Measurements from ENCODE around the gene TAB3.

Gene TAB3

GRCh38 chrX:30865612-30866011, 23.4 kb downstream of the TAB3 start:
- H3K4me3 Mint-ChIP-seq, result no peak overlapping the region
- H3K4me1 Mint-ChIP-seq, result no peaks in the 10 kb centered on the region
- H3K9me3 Mint-ChIP-seq, result no peaks in the 10 kb centered on the region
- H3K36me3 Mint-ChIP-seq, result peaks cover 43% of the 10 kb centered on the region
- no peak for ATAC-seq
- DNase-seq (ENCODE audit: low spot score in 2 of 2), result no peak
- H3K27ac Mint-ChIP-seq, result no peak overlapping the region

GRCh38 chrX:30865015-30865414, 24.0 kb downstream of the TAB3 start:
- Mint-ChIP-seq H3K9me3 (no peaks in the 10 kb centered on the region), H3K36me3 (peaks cover 43% of the 10 kb centered on the region), H3K27ac (no peak overlapping the region), H3K4me3 (no peak overlapping the region), H3K4me1 (peaks cover 2% of the 10 kb centered on the region)
- DNase-seq (ENCODE audit: low spot score in 2 of 2) (no peak), ATAC-seq (no peak)

DNA sequence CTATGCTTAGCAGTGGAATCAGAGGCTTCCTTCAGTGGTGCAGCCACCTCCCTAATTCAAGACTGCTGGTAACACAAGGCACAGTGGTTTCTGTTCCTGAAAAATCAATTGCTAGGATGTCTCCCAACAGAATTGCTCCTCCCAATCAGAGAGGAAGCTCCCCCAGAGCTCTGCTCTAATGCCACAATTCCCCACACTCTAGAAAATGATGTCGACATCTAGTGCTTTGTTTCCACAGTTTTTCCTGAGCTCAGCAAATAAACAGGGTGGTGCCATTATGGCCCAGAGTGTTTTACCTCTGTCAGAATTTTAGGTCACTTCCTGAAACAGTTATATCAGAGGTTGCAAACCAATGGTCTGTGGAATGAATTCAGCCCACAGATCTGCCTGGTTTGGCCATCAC, 24.7 kb downstream of the TAB3 start:
- H3K9me3 Mint-ChIP-seq, result no peaks in the 10 kb centered on the region
- peaks cover 8% of the 10 kb centered on the region for H3K4me1 Mint-ChIP-seq
- H3K36me3 Mint-ChIP-seq, result peaks cover 43% of the 10 kb centered on the region
- no peak overlapping the region for H3K27ac Mint-ChIP-seq
- H3K4me3 Mint-ChIP-seq, result no peak overlapping the region
- ATAC-seq, result no peak
- no peak for DNase-seq (ENCODE audit: low spot score in 2 of 2)

DNA sequence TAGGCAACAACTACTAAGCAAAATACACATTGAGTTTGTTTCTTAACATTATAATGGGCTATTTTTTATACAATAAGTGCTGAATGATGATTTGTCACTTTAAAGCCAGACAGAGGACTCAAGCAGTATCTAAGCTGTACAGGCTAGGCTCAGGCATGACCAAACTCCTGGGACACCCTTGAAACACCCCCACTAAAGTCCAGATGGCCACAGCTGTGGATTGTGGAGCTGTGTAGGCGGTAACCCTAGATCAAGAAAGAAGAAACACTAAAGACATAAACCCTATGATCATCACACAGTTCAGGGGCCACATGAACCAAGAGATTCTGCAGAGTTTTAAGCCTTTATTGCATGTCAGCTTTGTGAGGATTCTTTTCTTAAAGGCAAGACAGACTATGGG, 25.1 kb downstream of the TAB3 start:
- no peak for ATAC-seq
- Mint-ChIP-seq H3K4me1 (peaks cover 8% of the 10 kb centered on the region), H3K27ac (no peak overlapping the region)

DNA sequence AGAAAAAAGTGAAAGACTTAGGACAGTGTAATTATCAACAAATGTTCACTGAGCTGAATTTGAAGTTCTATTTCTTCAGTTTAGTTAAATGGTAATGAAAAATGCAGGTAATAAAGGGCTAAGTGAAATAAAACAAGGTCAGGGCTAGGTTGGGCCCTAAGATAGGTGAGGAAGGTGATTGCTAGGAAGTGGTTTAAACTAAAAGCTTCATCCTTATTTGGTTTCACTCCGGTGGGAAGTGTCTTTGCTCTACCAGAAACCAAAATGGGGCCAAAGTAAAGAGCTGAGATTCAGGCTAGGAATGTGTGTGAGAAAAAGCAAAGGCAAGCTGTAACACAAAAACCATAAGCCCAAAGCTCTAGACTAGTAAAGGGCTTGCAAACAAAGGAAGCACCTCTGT, 31.0 kb downstream of the TAB3 start:
- DNase-seq (ENCODE audit: low spot score in 2 of 2), result no peak
- ATAC-seq, result no peak
- Mint-ChIP-seq H3K4me1 (peaks cover 8% of the 10 kb centered on the region), H3K4me3 (no peak overlapping the region), H3K9me3 (no peaks in the 10 kb centered on the region), H3K36me3 (peaks cover 58% of the 10 kb centered on the region), H3K27ac (peak overlapping the region; percentile 52)

More for the DNA sequence above, 25.1 kb downstream of the TAB3 start:
- Mint-ChIP-seq H3K4me3 (no peak overlapping the region), H3K9me3 (no peaks in the 10 kb centered on the region), H3K36me3 (peaks cover 44% of the 10 kb centered on the region)
- no peak for DNase-seq (ENCODE audit: low spot score in 2 of 2)

DNA sequence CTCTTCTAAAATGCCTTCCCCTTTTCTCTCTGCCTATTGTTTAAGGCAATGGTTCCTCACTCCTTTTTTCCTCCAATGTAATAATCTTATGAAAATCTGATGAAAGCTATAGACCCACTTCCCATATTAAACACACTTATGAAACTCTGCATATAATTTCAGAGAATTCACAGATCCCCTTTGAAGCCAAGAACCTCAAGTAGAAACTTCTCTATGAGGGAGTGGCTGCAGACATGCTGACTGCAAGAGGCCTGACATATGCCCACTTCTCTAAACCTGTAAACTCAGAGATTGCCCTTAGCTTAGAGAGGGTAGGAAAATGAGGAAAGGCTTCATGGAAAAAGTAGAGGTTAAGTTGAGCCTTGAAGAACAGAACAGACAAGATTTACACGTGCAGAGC, 37.6 kb downstream of the TAB3 start:
- no peak for DNase-seq (ENCODE audit: low spot score in 2 of 2)
- Mint-ChIP-seq H3K4me1 (no peaks in the 10 kb centered on the region), H3K36me3 (peaks cover 46% of the 10 kb centered on the region), H3K4me3 (no peak overlapping the region), H3K9me3 (no peaks in the 10 kb centered on the region), H3K27ac (no peak overlapping the region)
- no peak for ATAC-seq

GRCh38 chrX:30835373-30835772, 53.7 kb downstream of the TAB3 start:
- Mint-ChIP-seq H3K9me3 (no peaks in the 10 kb centered on the region), H3K36me3 (peaks cover 74% of the 10 kb centered on the region), H3K4me1 (no peaks in the 10 kb centered on the region), H3K4me3 (no peak overlapping the region), H3K27ac (no peak overlapping the region)
- ATAC-seq (no peak), DNase-seq (ENCODE audit: low spot score in 2 of 2) (no peak)

DNA sequence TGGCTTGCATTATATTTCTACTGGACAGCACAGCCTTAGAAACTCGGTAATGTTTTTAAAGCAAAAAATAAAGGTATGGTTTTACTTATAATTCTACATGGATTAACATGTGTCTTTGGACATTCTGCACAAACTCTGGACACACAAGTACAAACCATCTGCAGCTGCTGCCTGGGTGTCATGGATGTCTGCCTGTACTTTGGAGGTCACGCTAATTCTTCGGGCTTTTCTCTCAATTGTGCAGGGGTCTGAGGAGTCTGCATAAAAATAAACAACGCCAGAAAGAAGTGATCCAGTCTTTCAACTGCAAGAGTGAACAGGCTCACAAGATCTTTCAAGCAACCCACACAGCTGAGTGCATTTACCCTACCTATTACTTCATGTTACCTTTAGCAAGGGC, 55.2 kb downstream of the TAB3 start:
- no peak overlapping the region for H3K4me3 Mint-ChIP-seq
- no peaks in the 10 kb centered on the region for H3K9me3 Mint-ChIP-seq
- no peak overlapping the region for H3K27ac Mint-ChIP-seq
- no peak for ATAC-seq
- H3K4me1 Mint-ChIP-seq, result no peaks in the 10 kb centered on the region
- H3K36me3 Mint-ChIP-seq, result peaks cover 59% of the 10 kb centered on the region
- no peak for DNase-seq (ENCODE audit: low spot score in 2 of 2)

DNA sequence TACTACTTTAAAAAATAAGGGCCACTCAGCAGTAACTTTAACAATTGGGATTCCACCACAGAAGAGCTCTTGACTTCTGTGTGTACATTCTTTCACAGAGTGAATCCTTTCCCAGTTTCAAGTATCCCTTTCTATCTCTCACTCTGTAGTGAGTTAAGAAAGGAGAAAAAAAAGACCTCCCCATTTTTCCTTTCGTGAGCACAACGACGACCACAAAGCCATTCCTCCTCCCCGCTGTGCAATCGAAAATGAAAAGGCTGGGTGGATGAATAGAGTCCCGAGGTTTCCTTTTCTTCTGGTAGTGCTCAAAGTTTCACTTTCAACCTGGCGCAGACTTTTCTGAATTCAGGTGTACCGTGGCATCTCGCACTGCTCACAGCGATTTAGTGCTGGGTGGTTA, 58.0 kb downstream of the TAB3 start:
- ATAC-seq, result peak; percentile 43

GRCh38 chrX:30830326-30830943, 58.6 kb downstream of the TAB3 start:
- Mint-ChIP-seq H3K9me3 (no peaks in the 10 kb centered on the region), H3K36me3 (peaks cover 31% of the 10 kb centered on the region), H3K4me3 (no peak overlapping the region), H3K4me1 (no peaks in the 10 kb centered on the region), H3K27ac (no peak overlapping the region)
- no peak for DNase-seq (ENCODE audit: low spot score in 2 of 2)
- no peak for ATAC-seq

More for the DNA sequence above, 58.0 kb downstream of the TAB3 start:
- no peaks in the 10 kb centered on the region for H3K4me1 Mint-ChIP-seq
- no peak overlapping the region for H3K27ac Mint-ChIP-seq
- H3K36me3 Mint-ChIP-seq, result peaks cover 36% of the 10 kb centered on the region
- no peaks in the 10 kb centered on the region for H3K9me3 Mint-ChIP-seq
- no peak overlapping the region for H3K4me3 Mint-ChIP-seq
- no peak for DNase-seq (ENCODE audit: low spot score in 2 of 2)

GRCh38 chrX:30824275-30824674, 64.8 kb downstream of the TAB3 start:
- ATAC-seq (no peak), DNase-seq (ENCODE audit: low spot score in 2 of 2) (no peak)
- no peaks in the 10 kb centered on the region for H3K36me3 Mint-ChIP-seq
- H3K4me1 Mint-ChIP-seq, result no peaks in the 10 kb centered on the region
- H3K9me3 Mint-ChIP-seq, result no peaks in the 10 kb centered on the region
- H3K4me3 Mint-ChIP-seq, result no peak overlapping the region
- H3K27ac Mint-ChIP-seq, result no peak overlapping the region

- ATAC-seq (no peak), DNase-seq (ENCODE audit: low spot score in 2 of 2) (no peak)
- Mint-ChIP-seq H3K9me3 (no peaks in the 10 kb centered on the region), H3K4me3 (no peak overlapping the region), H3K36me3 (no peaks in the 10 kb centered on the region), H3K27ac (no peak overlapping the region), H3K4me1 (no peaks in the 10 kb centered on the region)
These were observed 66.3 kb downstream of the TAB3 start for GRCh38 chrX:30822764-30823163.

- H3K36me3 Mint-ChIP-seq, result no peaks in the 10 kb centered on the region
- no peaks in the 10 kb centered on the region for H3K4me1 Mint-ChIP-seq
- DNase-seq (ENCODE audit: low spot score in 2 of 2) (no peak), ATAC-seq (no peak)
- H3K4me3 Mint-ChIP-seq, result no peak overlapping the region
- no peaks in the 10 kb centered on the region for H3K9me3 Mint-ChIP-seq
- H3K27ac Mint-ChIP-seq, result no peak overlapping the region
These were observed 66.9 kb downstream of the TAB3 start for GRCh38 chrX:30822068-30822681.

GRCh38 chrX:30821116-30821515, 67.9 kb downstream of the TAB3 start:
- no peak for ATAC-seq
- no peaks in the 10 kb centered on the region for H3K36me3 Mint-ChIP-seq
- DNase-seq (ENCODE audit: low spot score in 2 of 2), result no peak
- no peaks in the 10 kb centered on the region for H3K4me1 Mint-ChIP-seq
- no peak overlapping the region for H3K4me3 Mint-ChIP-seq
- no peaks in the 10 kb centered on the region for H3K9me3 Mint-ChIP-seq
- H3K27ac Mint-ChIP-seq, result no peak overlapping the region

- DNase-seq (ENCODE audit: low spot score in 2 of 2) (no peak), ATAC-seq (no peak)
- H3K27ac Mint-ChIP-seq, result no peak overlapping the region
- no peaks in the 10 kb centered on the region for H3K36me3 Mint-ChIP-seq
- no peaks in the 10 kb centered on the region for H3K4me1 Mint-ChIP-seq
- H3K9me3 Mint-ChIP-seq, result no peaks in the 10 kb centered on the region
- H3K4me3 Mint-ChIP-seq, result no peak overlapping the region
These were observed 70.0 kb downstream of the TAB3 start for GRCh38 chrX:30819080-30819479.

DNA sequence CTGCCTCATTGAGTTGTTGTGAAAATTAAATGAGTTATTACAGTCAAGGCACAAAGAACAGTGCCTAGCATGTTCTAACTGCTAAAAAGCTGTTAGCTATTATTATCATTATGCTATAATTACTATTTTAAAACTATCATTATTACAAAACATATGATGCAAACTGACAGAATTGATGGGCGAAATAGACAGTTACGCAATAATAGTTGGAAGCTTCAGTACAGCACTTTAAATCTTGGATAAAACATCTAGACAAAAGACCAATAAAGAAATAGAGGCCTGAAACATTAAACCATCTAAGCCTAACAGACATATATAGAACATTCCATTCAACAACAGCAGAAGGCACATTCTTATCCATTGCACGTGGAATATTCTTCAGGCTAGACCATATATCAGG, 73.0 kb downstream of the TAB3 start:
- no peak for ATAC-seq
- Mint-ChIP-seq H3K27ac (no peak overlapping the region), H3K36me3 (no peaks in the 10 kb centered on the region), H3K9me3 (no peaks in the 10 kb centered on the region), H3K4me3 (no peak overlapping the region), H3K4me1 (no peaks in the 10 kb centered on the region)
- no peak for DNase-seq (ENCODE audit: low spot score in 2 of 2)

Measured in stimulated activated effector memory CD8-positive, alpha-beta T cell treated with anti-CD3 and anti-CD28 coated beads, Interleukin-12 subunit alpha, Interleukin-12 subunit beta, amount 100 ng/mL, for 72 hours (primary cell).